Stimulated activated CD8-positive, alpha-beta memory T cell treated with anti-CD3 and anti-CD28 coated beads, Interleukin-7, amount 100 ng/mL, for 48 hours (primary cell): ENCODE results near the gene MCAM.

Experiments
- DNase-seq, 2 donors: peaks; one replicate each; pipeline ENCODE4 v3.0.0-alpha.2; 2020; ENCODE audit warnings: low read depth in 1 of 2; ENCODE audit errors: extremely low read depth in 1 of 2

The MCAM gene

GRCh38 chr11:119267645-119268044 is 49.3 kb downstream of the MCAM start:
- no peak for DNase-seq

- DNase-seq: no peak
Observed at GRCh38 chr11:119266517-119267255, 50.2 kb downstream of the MCAM start.

- no peak for DNase-seq
Observed at GRCh38 chr11:119266063-119266462, 50.9 kb downstream of the MCAM start.

- DNase-seq: no peak
Observed at GRCh38 chr11:119263352-119263940, 53.5 kb downstream of the MCAM start.

GRCh38 chr11:119262668-119263351 is 54.1 kb downstream of the MCAM start:
- DNase-seq: no peak

GRCh38 chr11:119258983-119259382 is 57.9 kb downstream of the MCAM start:
- no peak for DNase-seq
